DOHH2 (cell line): ENCODE measurements around the gene NEK11.

Experiments used
- EZH2phosphoT487 ChIP-seq: fragments of 200-600 bp; sonication (generic); IDR thresholded peaks from 2 replicates; pipeline ENCODE4 v1.6.1; 2017; ENCODE audit warnings: borderline replicate concordance, mild to moderate bottlenecking, antibody characterized with exemption, low read length, moderate library complexity, mixed read lengths
- TF ChIP-seq, protein P1 (sequence below): fragments of 200-600 bp; sonication (generic); IDR thresholded peaks from one replicate; pipeline ENCODE4 v1.5.1; 2014; ENCODE audit warnings: antibody characterized with exemption, mild to moderate bottlenecking, low read depth, low read length; ENCODE audit not compliant: poor library complexity, severe bottlenecking

DNA sequence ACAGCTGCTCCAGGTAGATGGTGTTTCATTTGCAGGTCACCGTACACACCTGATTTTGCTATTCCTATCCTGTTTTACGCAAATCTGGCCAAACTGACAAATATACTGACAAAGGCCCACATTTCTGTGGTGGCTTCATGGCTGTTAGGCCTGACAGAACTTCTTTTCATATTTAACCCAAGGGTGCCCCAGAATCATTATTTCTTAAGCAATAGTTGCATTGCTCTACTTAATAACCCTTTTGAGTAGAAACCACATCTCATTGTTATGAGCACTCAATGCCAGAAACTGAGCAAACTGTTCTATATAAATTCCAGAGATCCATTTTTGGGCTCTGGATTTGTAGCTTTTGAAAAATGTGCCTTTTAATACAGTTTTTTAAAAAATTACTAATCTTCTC lies 19.4 kb upstream of the NEK11 start:
- TF ChIP-seq, protein P1, sequence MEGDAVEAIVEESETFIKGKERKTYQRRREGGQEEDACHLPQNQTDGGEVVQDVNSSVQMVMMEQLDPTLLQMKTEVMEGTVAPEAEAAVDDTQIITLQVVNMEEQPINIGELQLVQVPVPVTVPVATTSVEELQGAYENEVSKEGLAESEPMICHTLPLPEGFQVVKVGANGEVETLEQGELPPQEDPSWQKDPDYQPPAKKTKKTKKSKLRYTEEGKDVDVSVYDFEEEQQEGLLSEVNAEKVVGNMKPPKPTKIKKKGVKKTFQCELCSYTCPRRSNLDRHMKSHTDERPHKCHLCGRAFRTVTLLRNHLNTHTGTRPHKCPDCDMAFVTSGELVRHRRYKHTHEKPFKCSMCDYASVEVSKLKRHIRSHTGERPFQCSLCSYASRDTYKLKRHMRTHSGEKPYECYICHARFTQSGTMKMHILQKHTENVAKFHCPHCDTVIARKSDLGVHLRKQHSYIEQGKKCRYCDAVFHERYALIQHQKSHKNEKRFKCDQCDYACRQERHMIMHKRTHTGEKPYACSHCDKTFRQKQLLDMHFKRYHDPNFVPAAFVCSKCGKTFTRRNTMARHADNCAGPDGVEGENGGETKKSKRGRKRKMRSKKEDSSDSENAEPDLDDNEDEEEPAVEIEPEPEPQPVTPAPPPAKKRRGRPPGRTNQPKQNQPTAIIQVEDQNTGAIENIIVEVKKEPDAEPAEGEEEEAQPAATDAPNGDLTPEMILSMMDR = no peak
- TF ChIP-seq EZH2phosphoT487 = no peak
